ENCODE measurements around the gene CPEB4.

CPEB4 gene

DNA sequence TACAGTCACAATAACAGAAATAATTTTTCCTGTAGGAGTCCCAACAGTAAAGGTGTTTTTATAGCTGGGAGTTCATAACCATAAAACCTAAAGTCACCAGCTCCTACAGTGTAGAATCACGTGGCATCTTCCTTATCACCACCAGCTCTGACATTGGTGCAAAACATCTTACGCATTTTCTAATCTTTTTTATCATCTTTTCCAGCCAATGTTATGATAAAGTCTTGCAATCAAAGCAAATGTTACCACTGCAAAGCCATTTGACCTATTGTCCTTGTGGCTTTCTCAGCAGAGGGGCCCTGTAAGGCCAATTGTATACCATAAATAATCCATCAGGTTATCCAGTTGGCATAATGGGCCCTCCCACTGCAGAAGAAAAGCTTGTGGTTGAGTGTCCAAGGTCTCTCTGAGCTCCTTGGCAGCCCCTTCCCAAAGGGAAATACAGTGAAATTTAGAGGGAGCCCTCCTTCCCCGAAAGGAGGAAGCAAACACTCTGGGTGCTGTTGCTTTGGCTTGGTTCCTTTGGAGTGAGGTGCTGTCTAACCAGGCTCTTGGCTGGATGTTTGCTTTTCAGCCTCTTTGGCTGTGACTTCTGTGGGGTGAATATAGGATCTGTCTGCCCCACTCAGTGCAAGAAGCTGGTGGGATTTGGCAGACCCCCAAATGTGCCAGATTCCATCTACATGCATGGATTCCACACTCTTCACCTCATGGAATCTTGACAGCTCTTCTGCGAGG, 29.3 kb upstream of the CPEB4 start:
- in situ Hi-C loops (cut with MboI; ENCODE audit: low sequenced_read_pairs): no loop called here

- in situ Hi-C loops (cut with MboI; ENCODE audit: low sequenced_read_pairs): no loop called here
Observed at GRCh38 chr5:173859408-173860159, 28.6 kb upstream of the CPEB4 start.

- in situ Hi-C loops (cut with MboI; ENCODE audit: low sequenced_read_pairs): no loop called here
Observed at GRCh38 chr5:173862047-173862477, 26.1 kb upstream of the CPEB4 start.

DNA sequence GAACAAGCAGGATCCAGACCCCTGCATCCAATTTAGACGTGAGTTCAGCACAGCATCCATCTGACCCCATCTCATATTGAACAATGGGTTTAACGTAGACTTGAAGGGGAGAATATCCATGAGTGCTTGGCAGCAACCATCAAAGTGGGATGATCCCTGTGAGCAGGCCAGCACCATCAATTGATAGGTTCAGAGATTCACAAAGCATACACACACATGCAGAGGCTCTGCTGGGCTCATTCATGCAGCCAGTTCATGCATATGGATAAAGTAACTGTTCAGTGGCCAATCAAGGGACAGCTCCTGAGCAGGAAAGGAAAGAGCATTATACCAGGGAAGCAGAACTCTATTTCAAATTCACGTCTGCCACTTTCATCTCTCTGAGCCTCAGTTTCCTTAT, 24.8 kb upstream of the CPEB4 start:
- in situ Hi-C loops (cut with MboI; ENCODE audit: low sequenced_read_pairs): no loop called here

GRCh38 chr5:173864126-173865050, 23.8 kb upstream of the CPEB4 start:
- in situ Hi-C loops (cut with MboI; ENCODE audit: low sequenced_read_pairs): no loop called here

- in situ Hi-C loops (cut with MboI; ENCODE audit: low sequenced_read_pairs): no loop called here
Observed at GRCh38 chr5:173866243-173866857, 21.8 kb upstream of the CPEB4 start.

- in situ Hi-C loops (cut with MboI; ENCODE audit: low sequenced_read_pairs): no loop called here
Observed at GRCh38 chr5:173866858-173867679, 21.1 kb upstream of the CPEB4 start.

DNA sequence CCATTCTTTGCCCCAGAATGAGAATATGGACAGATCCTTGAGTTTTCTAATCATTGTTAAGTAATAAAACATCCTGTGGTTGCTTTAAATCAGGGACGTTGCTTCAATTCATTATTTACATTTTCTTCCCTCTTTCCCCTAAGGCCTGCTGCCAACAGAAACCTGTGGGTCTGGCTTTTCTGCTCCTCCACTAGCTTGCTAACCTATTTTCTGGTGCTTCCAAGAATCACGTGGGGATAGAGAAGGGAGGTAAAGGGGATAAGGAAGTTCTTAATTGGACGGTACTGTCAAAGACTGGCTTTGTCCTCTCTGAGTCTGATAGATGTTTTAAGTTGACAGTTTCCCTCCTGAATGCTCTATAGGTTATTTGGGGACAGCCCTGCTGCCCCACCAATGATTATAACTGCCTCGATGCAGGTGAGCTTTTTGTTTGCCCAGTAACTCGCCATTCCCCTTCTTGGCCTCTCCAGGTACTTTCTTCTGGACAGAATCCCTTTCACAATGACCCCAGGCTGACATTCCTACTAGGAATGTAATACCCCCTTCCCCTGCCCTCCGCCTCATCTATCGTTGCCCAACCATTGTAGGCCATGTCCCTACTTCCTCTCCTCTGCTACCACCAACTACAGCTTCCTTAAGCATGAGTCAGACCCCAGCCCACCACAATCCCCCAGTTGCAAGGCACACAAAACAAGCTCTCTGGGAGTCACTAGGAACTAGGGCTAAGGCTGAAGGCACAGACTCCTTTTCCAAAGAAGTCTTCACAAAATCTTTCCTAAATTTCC, 19.9 kb upstream of the CPEB4 start:
- in situ Hi-C loops (cut with MboI; ENCODE audit: low sequenced_read_pairs): no loop called here

- in situ Hi-C loops (cut with MboI; ENCODE audit: low sequenced_read_pairs): no loop called here
Observed at GRCh38 chr5:173869316-173869715, 18.8 kb upstream of the CPEB4 start.

DNA sequence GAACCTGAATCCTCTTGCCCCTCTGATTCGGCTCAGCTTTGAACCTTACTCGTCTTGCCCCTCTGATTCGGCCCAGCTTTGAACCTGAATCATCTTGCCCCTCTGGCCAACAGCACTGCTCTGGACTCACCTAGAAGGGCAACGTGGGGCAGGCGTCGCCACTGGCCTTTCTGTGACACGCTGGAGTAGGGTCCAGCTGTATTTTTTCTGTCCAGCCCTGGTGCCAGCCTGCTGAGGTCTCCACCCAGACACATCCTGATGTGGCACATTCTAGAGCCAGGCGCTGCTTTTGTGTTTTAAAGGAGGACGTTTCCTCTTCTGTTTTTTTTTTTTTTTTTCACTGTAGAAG, 15.2 kb upstream of the CPEB4 start:
- in situ Hi-C loops (cut with MboI; ENCODE audit: low sequenced_read_pairs): no loop called here

GRCh38 chr5:173873306-173873922, 14.7 kb upstream of the CPEB4 start:
- in situ Hi-C loops (cut with MboI; ENCODE audit: low sequenced_read_pairs): no loop called here

- in situ Hi-C loops (cut with MboI; ENCODE audit: low sequenced_read_pairs): no loop called here
Observed at GRCh38 chr5:173875189-173875588, 13.0 kb upstream of the CPEB4 start.

- in situ Hi-C loops (cut with MboI; ENCODE audit: low sequenced_read_pairs): no loop called here
Observed at GRCh38 chr5:173878224-173878967, 9.8 kb upstream of the CPEB4 start.

DNA sequence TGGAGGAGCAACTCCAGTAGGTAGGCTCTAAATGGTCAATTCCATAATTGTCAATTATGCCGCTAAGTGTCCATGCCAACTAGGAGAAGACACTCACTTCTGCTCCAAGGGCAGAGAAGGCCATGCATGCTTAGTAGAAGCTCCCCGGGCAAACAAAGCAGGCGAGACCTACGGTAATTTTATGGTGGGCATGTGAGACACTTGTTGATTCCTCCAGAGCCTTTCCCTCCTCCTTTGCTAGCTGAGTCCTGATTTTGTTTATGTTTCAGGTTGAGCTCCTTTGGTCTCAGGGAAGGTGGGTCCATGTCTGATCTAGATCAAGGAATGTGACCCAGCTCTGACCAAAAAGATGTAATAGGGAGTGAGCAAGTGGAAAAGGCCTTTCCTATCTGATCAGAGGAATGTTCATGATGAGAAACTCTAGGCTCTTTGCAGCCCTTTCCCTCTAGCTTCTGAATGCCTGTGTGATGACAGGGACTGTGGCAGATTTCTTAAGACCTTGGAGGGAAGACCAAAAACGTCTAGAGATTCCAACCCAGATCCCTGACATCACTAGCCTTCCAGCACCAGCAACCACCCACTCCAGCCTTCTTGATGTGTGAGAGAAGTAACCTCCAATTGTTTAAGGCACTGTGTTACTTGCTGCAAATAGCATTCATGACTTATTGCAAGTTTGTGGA, 7.7 kb upstream of the CPEB4 start:
- in situ Hi-C loops (cut with MboI; ENCODE audit: low sequenced_read_pairs): no loop called here

- in situ Hi-C loops (cut with MboI; ENCODE audit: low sequenced_read_pairs): no loop called here
Observed at GRCh38 chr5:173881811-173882575, 6.2 kb upstream of the CPEB4 start.

GRCh38 chr5:173882632-173883031, 5.5 kb upstream of the CPEB4 start:
- in situ Hi-C loops (cut with MboI; ENCODE audit: low sequenced_read_pairs): no loop called here

- in situ Hi-C loops (cut with MboI; ENCODE audit: low sequenced_read_pairs): no loop called here
Observed at GRCh38 chr5:173883347-173883924, 4.7 kb upstream of the CPEB4 start.

Measured in HL-60/S4 treated with retinoic acid at 250 ng/mL for 4 days and 3 days (cell line).